ENCODE data around the gene FBXO5. TPM values are rescaled to one million over a fixed set of nuclear protein-coding genes. Genes with fewer than 3 reads are reported as not detected.
"Not testable (repeated sequence)": the region's sequence is repeated elsewhere in the genome, so short reads cannot be mapped to it uniquely, and the experiment has no call there.

Gene FBXO5
- 10 to 100 TPM; 11.3 to 23.0 (median 16.7) TPM for polyA plus RNA-seq (ENCODE audit: insufficient read length in 10 of 10)
- long read RNA-seq, donor 1, partial matches to known transcripts, result 0 of 6 reads
- long read RNA-seq, donor 1, other reads (novel, unspliced or antisense), result 0 of 6 reads
- long read RNA-seq, donor 2, partial matches to known transcripts, result 0 of 4 reads
- long read RNA-seq, donor 2, other reads (novel, unspliced or antisense), result 0 of 4 reads
- long read RNA-seq, donor 3, result 0 reads
- long read RNA-seq, donor 4, partial matches to known transcripts, result 0 of 7 reads
- long read RNA-seq, donor 4, other reads (novel, unspliced or antisense), result 0 of 7 reads
- long read RNA-seq, donor 5, partial matches to known transcripts, result 6 of 7 reads
- long read RNA-seq, donor 5, other reads (novel, unspliced or antisense), result 0 of 7 reads
- long read RNA-seq, donor 6, transcript FBXO5-201 (5 exons, 2,037 nt), result major isoform, 6 of 12 reads
- long read RNA-seq, donor 6, partial matches to known transcripts, result 5 of 12 reads
- long read RNA-seq, donor 6, other reads (novel, unspliced or antisense), result 0 of 12 reads
- long read RNA-seq, donor 7, partial matches to known transcripts, result 6 of 9 reads
- long read RNA-seq, donor 7, other reads (novel, unspliced or antisense), result 0 of 9 reads
- long read RNA-seq, donor 8, partial matches to known transcripts, result 0 of 4 reads
- long read RNA-seq, donor 8, other reads (novel, unspliced or antisense), result 0 of 4 reads
- long read RNA-seq, donor 9, result 0 reads

- DNase-seq, result peak; percentile 98 to 99 (median 98)
These were observed at the start of gene FBXO5 for GRCh38 chr6:152982904-152983636. Gene FBXO5 (minus strand): TSS chr6:152983041. CDS start chr6:152982959, 82 bp downstream.

- peak; percentile 15 to 38 (median 36) for DNase-seq
These were observed 49.5 kb upstream of the FBXO5 start for GRCh38 chr6:153032255-153032882.

GRCh38 chr6:153031335-153031955 lies 48.6 kb upstream of the FBXO5 start:
- DNase-seq, result no peak

- no peak for DNase-seq
These were observed 46.1 kb upstream of the FBXO5 start for GRCh38 chr6:153028963-153029362.

- DNase-seq, result peak in 1 of 3 donors; percentile 2
These were observed 45.4 kb upstream of the FBXO5 start for GRCh38 chr6:153028286-153028685.

GRCh38 chr6:153027480-153027879 lies 44.6 kb upstream of the FBXO5 start:
- DNase-seq, result no peak

GRCh38 chr6:153024709-153025017 lies 41.8 kb upstream of the FBXO5 start:
- DNase-seq, result no peak

- peak in 2 of 3 donors; percentile 44 to 62 for DNase-seq
These were observed 41.3 kb upstream of the FBXO5 start for GRCh38 chr6:153023977-153024708.

- DNase-seq, result no peak
These were observed 35.5 kb upstream of the FBXO5 start for GRCh38 chr6:153018355-153018754.

- DNase-seq, result no peak
These were observed 34.0 kb upstream of the FBXO5 start for GRCh38 chr6:153016846-153017245.

GRCh38 chr6:153015094-153015640 lies 32.3 kb upstream of the FBXO5 start:
- no peak for DNase-seq

GRCh38 chr6:153013438-153013837 lies 30.6 kb upstream of the FBXO5 start:
- no peak for DNase-seq

GRCh38 chr6:153012856-153013255 lies 30.0 kb upstream of the FBXO5 start:
- DNase-seq, result no peak

GRCh38 chr6:153003366-153003690 lies 20.5 kb upstream of the FBXO5 start:
- no peak for DNase-seq

- DNase-seq, result peak; percentile 97 to 98 (median 97)
These were observed 19.9 kb upstream of the FBXO5 start, which contains the start of gene MTRF1L for GRCh38 chr6:153002613-153003365. Gene MTRF1L (minus strand): TSS chr6:153002709. CDS start chr6:153002685, 24 bp downstream.

GRCh38 chr6:153001767-153002612 lies 19.1 kb upstream of the FBXO5 start:
- peak in 2 of 3 donors; percentile 24 to 67 for DNase-seq

- not testable (repeated sequence) for DNase-seq
These were observed 17.9 kb upstream of the FBXO5 start for GRCh38 chr6:153000790-153001189.

- no peak for DNase-seq
These were observed 17.4 kb upstream of the FBXO5 start for GRCh38 chr6:153000243-153000642.

- DNase-seq, result not testable (repeated sequence)
These were observed 16.7 kb upstream of the FBXO5 start for GRCh38 chr6:152999538-152999937.
